GM18951 (cell line): ENCODE data around the gene MRPS12.

ENCODE experiments used
- POLR2A ChIP-seq: IDR thresholded peaks from 4 replicates; pipeline ENCODE4 v1.6.1; 2011; ENCODE audit warnings: mild to moderate bottlenecking; ENCODE audit not compliant: insufficient read length, insufficient read depth; ENCODE audit errors: extremely low read depth
- in situ Hi-C: fragments of 300-500 bp; cut with MboI; formaldehyde crosslinking; loops from one replicate; pipeline ENCODE4 v1.12.0; 2022; ENCODE audit warnings: low sequenced_read_pairs, mixed read lengths, inconsistent platforms; ENCODE audit not compliant: unreplicated experiment

The MRPS12 gene

DNA sequence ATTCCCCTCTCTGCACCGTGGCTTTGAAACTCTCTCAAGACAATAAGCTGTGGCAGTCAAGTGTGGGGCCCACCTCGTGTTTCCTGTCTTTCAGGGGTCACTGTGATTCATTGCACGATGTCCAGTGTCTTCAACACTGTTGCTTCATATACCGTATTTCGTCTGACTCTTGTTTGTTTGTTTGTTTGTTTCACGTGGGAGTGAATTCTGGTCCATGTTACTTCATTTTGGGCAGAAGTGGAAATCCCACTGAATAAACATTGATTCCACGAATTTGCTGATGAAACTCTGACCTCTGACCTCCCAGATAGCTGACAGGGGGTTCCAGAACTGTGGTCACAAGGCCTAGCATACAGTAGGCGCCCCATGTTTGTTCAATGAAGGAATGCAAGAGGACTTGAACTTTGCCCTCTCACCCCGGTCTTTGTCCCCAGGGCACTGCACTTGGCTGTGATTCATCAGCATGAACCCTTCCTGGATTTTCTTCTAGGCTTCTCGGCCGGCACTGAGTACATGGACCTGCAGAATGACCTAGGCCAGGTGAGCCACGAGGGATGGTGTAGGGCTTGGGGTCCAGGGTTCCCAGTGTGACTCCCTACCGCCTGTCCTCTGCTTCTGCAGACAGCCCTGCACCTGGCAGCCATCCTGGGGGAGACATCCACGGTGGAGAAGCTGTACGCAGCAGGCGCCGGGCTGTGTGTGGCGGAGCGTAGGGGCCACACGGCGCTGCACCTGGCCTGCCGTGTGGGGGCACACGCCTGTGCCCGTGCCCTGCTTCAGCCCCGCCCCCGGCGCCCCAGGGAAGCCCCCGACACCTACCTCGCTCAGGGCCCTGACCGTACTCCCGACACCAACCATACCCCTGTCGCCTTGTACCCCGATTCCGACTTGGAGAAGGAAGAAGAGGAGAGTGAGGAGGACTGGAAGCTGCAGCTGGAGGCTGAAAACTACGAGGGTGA lies 25.9 kb upstream of the MRPS12 start:
- TF ChIP-seq POLR2A = no peak
- in situ Hi-C loops = no loop called here

- TF ChIP-seq POLR2A = no peak
- in situ Hi-C loops = no loop called here
Measured at GRCh38 chr19:38905620-38906019, 25.1 kb upstream of the MRPS12 start.

DNA sequence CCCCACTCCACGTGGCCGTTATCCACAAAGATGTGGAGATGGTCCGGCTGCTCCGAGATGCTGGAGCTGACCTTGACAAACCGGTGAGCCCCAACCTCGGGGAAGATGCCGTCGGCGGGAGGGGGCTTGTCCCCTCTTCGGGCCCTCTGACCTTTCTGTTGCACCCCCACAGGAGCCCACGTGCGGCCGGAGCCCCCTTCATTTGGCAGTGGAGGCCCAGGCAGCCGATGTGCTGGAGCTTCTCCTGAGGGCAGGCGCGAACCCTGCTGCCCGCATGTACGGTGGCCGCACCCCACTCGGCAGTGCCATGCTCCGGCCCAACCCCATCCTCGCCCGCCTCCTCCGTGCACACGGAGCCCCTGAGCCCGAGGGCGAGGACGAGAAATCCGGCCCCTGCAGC lies 23.5 kb upstream of the MRPS12 start:
- TF ChIP-seq POLR2A = no peak

DNA sequence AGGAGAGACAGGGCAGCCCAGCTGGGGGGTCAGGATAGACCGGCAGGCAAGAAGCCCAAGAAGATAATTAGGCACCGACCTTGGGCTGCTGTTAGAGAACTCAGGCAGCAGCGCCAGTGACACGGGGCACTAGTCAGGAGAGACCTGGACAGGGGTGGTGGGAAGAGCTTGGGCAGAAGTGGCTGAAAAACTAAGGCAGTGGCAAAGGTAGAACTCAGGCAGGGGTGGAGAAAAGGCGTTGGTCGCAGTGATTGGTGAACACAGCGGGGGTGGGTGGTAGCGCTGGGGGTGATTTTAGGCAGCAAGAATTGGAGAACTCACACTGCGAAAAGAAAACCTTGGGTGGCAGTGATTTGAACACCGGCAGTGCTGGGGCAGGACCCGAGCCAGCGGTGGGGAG lies 23.1 kb upstream of the MRPS12 start:
- in situ Hi-C loops = no loop called here
- TF ChIP-seq POLR2A = no peak

More for the DNA sequence above, 23.5 kb upstream of the MRPS12 start:
- in situ Hi-C loops = no loop called here

DNA sequence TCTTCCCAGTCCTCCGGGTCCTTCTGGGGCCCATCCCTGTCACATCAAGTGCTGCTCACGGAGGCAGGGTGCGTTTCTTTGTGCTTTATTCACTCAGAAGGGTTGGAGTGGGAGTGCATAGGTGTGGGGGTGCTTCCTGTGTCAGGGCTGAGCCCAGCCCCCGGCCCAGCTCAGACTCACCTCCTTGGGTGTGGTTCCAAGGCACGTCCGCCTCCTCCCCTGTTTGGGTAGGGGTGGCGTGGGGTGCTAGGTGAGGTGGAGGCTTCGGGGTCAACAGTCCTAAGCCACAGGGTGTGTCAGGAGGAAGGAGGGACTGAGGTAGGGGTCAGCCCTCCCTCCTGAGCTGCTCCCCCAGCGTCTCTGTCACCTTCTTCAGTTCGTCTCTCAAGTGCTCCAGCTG lies 21.8 kb upstream of the MRPS12 start:
- in situ Hi-C loops = no loop called here
- no peak for TF ChIP-seq POLR2A

DNA sequence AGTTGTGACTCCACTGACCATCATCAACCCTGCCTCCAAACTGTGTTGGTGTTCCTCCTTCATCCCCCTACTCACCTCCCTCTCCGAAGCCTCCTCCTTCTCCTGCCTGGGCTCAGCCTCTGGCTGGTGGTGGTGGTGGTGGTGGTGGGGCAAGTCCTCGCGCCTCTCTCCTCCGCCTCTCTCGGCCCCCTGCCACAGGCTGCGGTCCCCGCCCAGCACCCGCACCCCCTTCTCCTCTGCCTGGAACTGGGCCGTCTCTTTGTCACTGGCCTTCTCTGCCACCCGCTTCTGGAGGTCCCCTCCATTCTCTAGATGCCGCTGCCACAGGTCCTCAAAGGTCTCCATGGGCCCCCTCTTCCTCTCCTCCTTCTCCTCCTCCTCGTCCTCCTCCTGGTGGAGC lies 20.3 kb upstream of the MRPS12 start:
- TF ChIP-seq POLR2A = no peak
- in situ Hi-C loops = no loop called here

DNA sequence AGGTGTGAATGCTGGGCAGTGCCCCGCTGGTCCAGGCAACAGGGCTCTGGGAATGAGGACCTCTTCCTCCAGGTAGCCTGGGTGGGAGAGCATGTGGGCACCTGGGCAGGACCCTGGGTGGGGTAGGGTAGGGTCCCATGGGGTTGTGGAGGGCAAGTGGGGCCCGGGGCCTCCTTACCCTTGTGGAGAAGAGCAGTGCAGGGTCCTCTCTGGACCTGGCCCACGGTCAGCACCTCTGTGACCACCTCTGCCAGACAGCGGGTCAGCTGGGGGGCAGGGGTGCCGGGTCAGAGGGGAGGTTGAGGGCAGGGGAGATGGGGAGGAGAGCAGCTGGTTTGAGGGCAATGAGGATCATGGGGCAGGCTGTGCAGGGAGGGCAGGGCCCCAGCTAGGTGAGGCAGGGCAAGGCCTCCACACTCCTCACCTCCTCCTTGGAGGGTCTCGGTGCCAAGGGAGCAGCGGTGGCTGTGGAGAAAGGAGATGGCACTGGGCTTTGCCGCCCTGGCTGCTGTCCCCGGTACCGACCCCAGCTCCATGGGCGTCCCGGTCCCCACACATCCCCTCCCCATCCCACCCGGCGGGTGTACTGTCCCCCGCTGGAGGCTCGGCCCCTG lies 19.2 kb upstream of the MRPS12 start:
- no peak for TF ChIP-seq POLR2A
- in situ Hi-C loops = no loop called here

GRCh38 chr19:38912600-38913514 lies 17.9 kb upstream of the MRPS12 start:
- in situ Hi-C loops = no loop called here
- TF ChIP-seq POLR2A = no peak

GRCh38 chr19:38913958-38914357 lies 16.8 kb upstream of the MRPS12 start:
- no peak for TF ChIP-seq POLR2A
- in situ Hi-C loops = no loop called here

DNA sequence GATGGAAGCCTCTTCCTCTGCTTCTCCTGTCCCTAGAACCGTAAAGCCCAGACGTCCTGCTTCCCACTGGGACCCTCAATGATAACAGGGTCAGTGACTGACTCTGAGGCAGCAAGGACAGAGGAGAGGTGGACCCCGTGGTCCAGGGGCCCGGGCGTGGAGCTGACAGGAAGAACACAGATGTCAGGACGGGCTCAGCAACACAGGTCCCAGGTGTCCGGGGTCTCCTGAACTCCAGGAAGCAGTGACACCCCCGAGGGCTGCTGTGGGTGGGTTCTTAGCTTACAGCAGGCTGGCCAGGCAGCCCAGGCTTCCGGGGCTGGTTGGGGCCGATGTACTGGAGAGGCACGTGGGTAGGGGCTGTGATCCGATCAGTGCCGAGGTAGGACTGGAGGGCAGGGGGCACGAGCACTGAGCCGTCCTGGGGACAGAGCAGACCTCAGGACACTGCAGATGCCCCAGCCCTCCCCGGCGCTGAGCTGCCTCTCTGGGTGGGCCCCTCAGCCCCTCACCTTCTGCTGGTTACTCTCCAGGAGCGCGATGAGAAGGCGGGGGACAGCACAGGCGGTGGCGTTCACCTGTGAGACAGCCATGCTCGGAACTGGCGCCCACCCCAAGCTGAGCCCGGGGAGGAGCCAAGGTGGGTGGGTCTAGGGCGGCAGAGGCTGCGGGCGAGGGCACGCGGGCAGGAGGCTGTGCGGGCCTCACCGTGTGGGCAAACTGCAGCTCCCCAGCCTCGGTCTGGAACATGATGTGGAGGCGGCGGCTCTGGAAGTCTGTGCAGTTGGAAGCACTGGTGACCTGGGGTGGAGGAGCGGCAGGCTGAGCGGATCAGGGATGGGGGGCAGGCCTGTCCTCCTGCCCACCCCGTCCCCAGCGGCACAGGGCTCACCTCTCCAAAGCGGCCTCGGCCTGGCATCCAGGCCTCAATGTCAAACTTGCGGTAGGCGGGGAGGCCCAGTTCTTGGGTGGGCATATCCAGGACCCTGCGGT lies 15.1 kb upstream of the MRPS12 start:
- no peak for TF ChIP-seq POLR2A
- in situ Hi-C loops = no loop called here

DNA sequence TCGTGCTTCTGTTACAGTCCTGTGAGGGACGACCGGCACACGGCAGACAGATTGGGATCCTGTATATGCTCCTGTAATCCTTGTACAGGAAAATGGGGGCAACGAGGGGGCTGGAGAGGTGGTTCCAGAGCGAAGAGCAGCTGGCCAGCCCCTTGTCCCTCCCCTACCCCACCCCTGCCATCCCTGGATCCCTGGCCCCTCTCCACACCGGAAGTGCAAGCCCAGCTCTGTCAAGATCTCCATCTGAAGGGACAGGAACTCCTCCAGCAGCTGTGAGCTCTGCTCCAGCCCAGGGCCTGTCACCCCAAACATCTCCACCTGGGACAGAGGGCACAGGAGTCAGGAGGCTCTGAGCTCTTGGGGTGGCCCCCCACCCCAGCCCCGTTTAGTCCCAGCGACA lies 13.2 kb upstream of the MRPS12 start:
- TF ChIP-seq POLR2A = no peak
- in situ Hi-C loops = no loop called here

- in situ Hi-C loops = no loop called here
Measured at GRCh38 chr19:38917921-38918491, 12.7 kb upstream of the MRPS12 start.

More at GRCh38 chr19:38917921-38918491, 12.7 kb upstream of the MRPS12 start:
- TF ChIP-seq POLR2A = no peak
